Loucy (cell line): ENCODE measurements around the gene EPHA7.

Experiments used
- H2AFZ ChIP-seq: fragments of 200-600 bp; sonication (generic); 2 replicates; pipeline ENCODE4 v1.6.0; 2016; ENCODE audit warnings: antibody characterized with exemption, mild to moderate bottlenecking, low read length, moderate library complexity
- H3F3A ChIP-seq: fragments of 200-600 bp; 2 replicates; pipeline ENCODE4 v1.6.0; 2016; ENCODE audit warnings: antibody characterized with exemption, low read depth, mild to moderate bottlenecking
- H3K27me3 ChIP-seq: fragments of 200-600 bp; sonication (generic); 2 replicates; pipeline ENCODE4 v1.6.1; 2014; ENCODE audit warnings: low read length, mild to moderate bottlenecking; ENCODE audit not compliant: insufficient read depth, poor library complexity, severe bottlenecking
- H3K36me3 ChIP-seq: fragments of 200-600 bp; sonication (generic); 2 replicates; pipeline ENCODE4 v1.6.1; 2016; ENCODE audit warnings: low read length; ENCODE audit not compliant: insufficient read depth
- H3K4me1 ChIP-seq: fragments of 200-600 bp; sonication (generic); 2 replicates; pipeline ENCODE4 v1.5.1; 2014; ENCODE audit warnings: low read length, mild to moderate bottlenecking; ENCODE audit not compliant: insufficient read depth, poor library complexity, severe bottlenecking
- H3K4me2 ChIP-seq: fragments of 200-600 bp; sonication (generic); 2 replicates; pipeline ENCODE4 v1.6.0; 2014; ENCODE audit warnings: antibody characterized with exemption, low read length, low read depth, mild to moderate bottlenecking; ENCODE audit not compliant: poor library complexity, severe bottlenecking
- H3K4me3 ChIP-seq: fragments of 200-600 bp; sonication (generic); 2 replicates; pipeline ENCODE4 v1.5.1; 2014; ENCODE audit warnings: low read length, mild to moderate bottlenecking, mixed read lengths; ENCODE audit not compliant: poor library complexity, severe bottlenecking
- H3K79me2 ChIP-seq: fragments of 200-600 bp; sonication (generic); 2 replicates; pipeline ENCODE4 v1.6.1; 2014; ENCODE audit warnings: low read length; ENCODE audit not compliant: insufficient read depth
- H3K9ac ChIP-seq: fragments of 200-600 bp; sonication (generic); 2 replicates; pipeline ENCODE4 v1.6.0; 2014; ENCODE audit warnings: mild to moderate bottlenecking, low read depth, low read length, moderate library complexity; ENCODE audit not compliant: poor library complexity, severe bottlenecking
- H3K9me2 ChIP-seq: fragments of 200-600 bp; sonication (generic); replicated peaks from 2 replicates; pipeline ENCODE4 v1.6.1; 2016; ENCODE audit warnings: low read depth, low read length, mixed read lengths
- H3K9me3 ChIP-seq: fragments of 200-600 bp; sonication (generic); 2 replicates; pipeline ENCODE4 v1.6.1; 2014; ENCODE audit warnings: mild to moderate bottlenecking, antibody characterized with exemption, low read length, low read depth; ENCODE audit not compliant: insufficient read depth
- H4K20me1 ChIP-seq: fragments of 200-600 bp; sonication (generic); 2 replicates; pipeline ENCODE4 v1.6.0; 2014; ENCODE audit warnings: antibody characterized with exemption, low read length, mild to moderate bottlenecking; ENCODE audit not compliant: insufficient read depth, poor library complexity, severe bottlenecking
- CTCF ChIP-seq: fragments of 200-600 bp; sonication (generic); conservative IDR thresholded peaks from 2 replicates; pipeline ENCODE4 v1.5.1; 2014; ENCODE audit warnings: mild to moderate bottlenecking, antibody characterized with exemption, low read length
- EZH2phosphoT487 ChIP-seq: fragments of 200-600 bp; IDR thresholded peaks from 2 replicates; pipeline ENCODE4 v1.6.1; 2018; ENCODE audit warnings: antibody characterized with exemption, mild to moderate bottlenecking, moderate library complexity, borderline replicate concordance

EPHA7 gene

DNA sequence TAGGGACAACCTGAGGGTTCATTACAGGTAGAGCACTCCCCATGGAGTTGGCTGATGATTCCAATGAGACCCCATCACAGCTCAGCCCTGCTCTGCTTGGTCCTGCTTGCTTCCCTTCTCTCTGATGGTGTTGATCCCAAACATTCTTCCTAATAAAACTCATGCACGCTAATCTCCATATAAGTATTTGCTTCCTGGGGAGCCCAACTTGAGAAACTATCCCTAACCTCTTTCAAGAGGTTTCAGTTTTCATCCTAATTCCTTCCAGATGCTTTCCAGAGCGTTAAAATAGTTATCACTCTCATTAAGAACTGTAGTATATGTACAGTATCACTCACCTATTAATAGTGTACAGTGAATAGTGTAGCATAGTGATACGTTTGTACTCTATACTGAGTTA is 68.1 kb downstream of the EPHA7 start:
- Histone ChIP-seq H3K4me1 (no peaks in the 10 kb centered on the region), H2AFZ (no peak overlapping the region), H3K4me2 (no peak overlapping the region), H3K4me3 (no peak overlapping the region), H3K9me3 (no peaks in the 10 kb centered on the region), H3K9ac (no peak overlapping the region), H3K27me3 (no peaks in the 10 kb centered on the region), H4K20me1 (no peaks in the 10 kb centered on the region), H3K36me3 (no peaks in the 10 kb centered on the region), H3K9me2 (no peaks in the 10 kb centered on the region), H3F3A (no peaks in the 10 kb centered on the region), H3K79me2 (no peaks in the 10 kb centered on the region)
- TF ChIP-seq CTCF (no peak), EZH2phosphoT487 (no peak)

- no peaks in the 10 kb centered on the region for H3F3A ChIP-seq
- H3K36me3 ChIP-seq: no peaks in the 10 kb centered on the region
- no peak overlapping the region for H2AFZ ChIP-seq
- H3K79me2 ChIP-seq: no peaks in the 10 kb centered on the region
- TF ChIP-seq EZH2phosphoT487: no peak
- no peak for TF ChIP-seq CTCF
- H3K9me2 ChIP-seq: no peaks in the 10 kb centered on the region
- no peak overlapping the region for H3K4me2 ChIP-seq
- no peaks in the 10 kb centered on the region for H4K20me1 ChIP-seq
- no peaks in the 10 kb centered on the region for H3K4me1 ChIP-seq
- no peak overlapping the region for H3K9ac ChIP-seq
- no peak overlapping the region for H3K4me3 ChIP-seq
- no peaks in the 10 kb centered on the region for H3K9me3 ChIP-seq
- H3K27me3 ChIP-seq: no peaks in the 10 kb centered on the region
Measured at GRCh38 chr6:93350774-93351173, 68.6 kb downstream of the EPHA7 start.

DNA sequence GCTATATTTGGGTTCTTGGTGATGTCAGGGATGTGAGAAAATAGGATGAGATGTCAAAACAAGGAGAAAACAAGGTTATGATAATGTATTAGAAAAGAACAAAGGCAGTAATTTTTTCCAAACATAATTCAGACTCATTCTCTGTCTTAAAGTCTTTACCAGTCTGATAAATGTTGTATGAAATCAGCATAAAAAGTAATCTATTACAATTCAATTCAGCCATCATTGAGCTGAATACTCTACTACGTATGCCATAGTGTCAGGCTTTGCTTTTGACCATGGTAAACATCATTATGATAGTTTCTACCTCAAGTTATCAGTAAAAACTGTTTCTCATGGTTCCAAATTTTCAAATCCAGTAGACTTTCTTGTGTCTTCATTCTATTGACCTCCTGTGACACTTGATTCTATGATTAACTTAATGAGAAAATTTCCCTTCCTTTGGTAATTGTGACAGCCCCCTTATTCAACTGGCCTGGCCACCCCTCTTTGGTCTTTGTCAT is 75.0 kb downstream of the EPHA7 start:
- Histone ChIP-seq H3F3A (no peaks in the 10 kb centered on the region), H3K9ac (no peak overlapping the region), H2AFZ (no peak overlapping the region), H3K27me3 (no peaks in the 10 kb centered on the region), H3K9me3 (no peaks in the 10 kb centered on the region), H4K20me1 (no peaks in the 10 kb centered on the region), H3K9me2 (no peaks in the 10 kb centered on the region), H3K79me2 (no peaks in the 10 kb centered on the region), H3K36me3 (no peaks in the 10 kb centered on the region), H3K4me1 (no peaks in the 10 kb centered on the region), H3K4me2 (no peak overlapping the region), H3K4me3 (no peak overlapping the region)
- TF ChIP-seq EZH2phosphoT487: no peak
- TF ChIP-seq CTCF: no peak
